ENCODE measurements around the gene MAN1C1. TPM values are rescaled to one million over a fixed set of nuclear protein-coding genes. Genes with fewer than 3 reads are reported as not detected.
A peak's percentile ranks its signal among the peaks of the same experiment; 100 is the strongest.
"Not testable (repeated sequence)": the region's sequence is repeated elsewhere in the genome, so short reads cannot be mapped to it uniquely, and the experiment has no call there.

MAN1C1 gene
- total RNA-seq, 2 experiments from 2014 or later, result 28.9 to 31.1 TPM

DNA sequence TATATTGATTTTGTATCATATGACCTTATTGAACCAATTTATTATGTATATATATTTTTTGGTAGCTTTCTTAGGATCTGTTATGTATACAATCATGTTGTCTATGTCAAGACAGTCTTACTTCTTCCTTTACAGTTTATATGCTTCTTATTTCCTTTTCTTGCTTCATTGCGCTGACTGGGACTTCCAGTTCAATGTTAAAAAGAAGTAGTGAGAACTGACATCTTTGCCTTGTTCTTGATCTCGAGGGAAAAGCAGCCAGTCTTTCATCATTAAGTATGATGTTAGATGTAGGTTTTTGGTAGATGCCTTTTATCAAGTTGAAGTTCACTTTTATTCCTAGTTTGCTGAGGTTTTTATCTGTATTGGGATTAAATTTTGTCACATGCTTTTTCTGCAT is 17.5 kb downstream of the MAN1C1 start:
- no peak for DNase-seq
- ChIA-PET CTCF (interaction anchor here (1.3 kb wide), 1 partner anchor 25 kb away, joined by 3 read pairs; no protein-coding TSS in a partner anchor), POLR2A (no interaction called here)
- H3K27me3 Mint-ChIP-seq, result peaks cover 4% of the 10 kb centered on the region
- peak overlapping the region; percentile 32 for H3K27ac Mint-ChIP-seq
- H3K4me1 Mint-ChIP-seq, result peaks cover 70% of the 10 kb centered on the region
- peak overlapping the region; percentile 3 for H3K4me3 Mint-ChIP-seq
- peaks cover 69% of the 10 kb centered on the region for H3K36me3 Mint-ChIP-seq (ENCODE audit: low read depth)
- peaks cover 34% of the 10 kb centered on the region for H3K9me3 Mint-ChIP-seq

DNA sequence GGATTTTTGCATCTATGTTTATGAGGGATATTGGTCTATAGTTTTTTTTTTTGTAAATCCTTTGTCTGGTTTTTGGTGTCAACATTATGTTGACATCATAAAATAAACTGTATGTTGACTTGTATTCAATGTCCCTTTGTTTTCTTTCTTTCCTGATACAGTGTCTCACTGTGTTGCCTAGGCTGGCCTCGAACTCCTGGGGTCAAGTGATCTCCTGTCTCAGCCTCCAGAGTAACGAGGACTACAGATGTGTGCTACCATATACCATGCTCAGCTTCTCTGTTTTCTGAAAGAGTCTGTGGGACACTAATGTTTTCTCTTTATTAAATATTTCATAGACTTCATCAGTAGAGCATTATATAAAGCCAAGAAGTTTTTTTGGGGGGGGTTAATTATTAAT is 18.3 kb downstream of the MAN1C1 start:
- Mint-ChIP-seq H3K4me1 (peaks cover 70% of the 10 kb centered on the region), H3K9me3 (peaks cover 36% of the 10 kb centered on the region), H3K27ac (no peak overlapping the region), H3K36me3 (ENCODE audit: low read depth) (peaks cover 65% of the 10 kb centered on the region), H3K27me3 (peaks cover 8% of the 10 kb centered on the region), H3K4me3 (no peak overlapping the region)
- CTCF ChIA-PET, result no interaction called here
- DNase-seq, result no peak
- POLR2A ChIA-PET, result no interaction called here

DNA sequence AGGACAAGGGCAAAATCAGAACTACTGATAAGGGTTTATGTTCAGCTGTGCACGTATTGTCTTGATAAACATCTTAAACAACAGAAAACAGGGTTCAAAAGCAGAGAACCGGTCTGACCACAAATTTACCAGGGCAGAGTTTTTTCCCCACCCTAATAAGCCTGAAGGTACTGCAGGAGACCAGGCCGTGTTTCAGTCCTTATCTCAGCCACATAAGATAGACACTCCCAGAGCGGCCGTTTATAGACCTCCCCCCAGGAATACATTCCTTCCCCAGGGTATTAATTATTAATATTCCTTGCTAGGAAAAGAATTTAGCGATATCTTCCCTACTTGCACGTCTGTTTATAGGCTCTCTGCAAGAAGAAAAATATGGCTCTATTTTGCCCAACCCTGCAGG is 19.6 kb downstream of the MAN1C1 start:
- Mint-ChIP-seq H3K9me3 (peaks cover 36% of the 10 kb centered on the region), H3K36me3 (ENCODE audit: low read depth) (peaks cover 72% of the 10 kb centered on the region), H3K4me1 (peaks cover 69% of the 10 kb centered on the region), H3K27me3 (peaks cover 19% of the 10 kb centered on the region)
- H3K4me3 Mint-ChIP-seq, CTCF ChIA-PET, H3K27ac Mint-ChIP-seq, DNase-seq, POLR2A ChIA-PET: not testable (repeated sequence)

DNA sequence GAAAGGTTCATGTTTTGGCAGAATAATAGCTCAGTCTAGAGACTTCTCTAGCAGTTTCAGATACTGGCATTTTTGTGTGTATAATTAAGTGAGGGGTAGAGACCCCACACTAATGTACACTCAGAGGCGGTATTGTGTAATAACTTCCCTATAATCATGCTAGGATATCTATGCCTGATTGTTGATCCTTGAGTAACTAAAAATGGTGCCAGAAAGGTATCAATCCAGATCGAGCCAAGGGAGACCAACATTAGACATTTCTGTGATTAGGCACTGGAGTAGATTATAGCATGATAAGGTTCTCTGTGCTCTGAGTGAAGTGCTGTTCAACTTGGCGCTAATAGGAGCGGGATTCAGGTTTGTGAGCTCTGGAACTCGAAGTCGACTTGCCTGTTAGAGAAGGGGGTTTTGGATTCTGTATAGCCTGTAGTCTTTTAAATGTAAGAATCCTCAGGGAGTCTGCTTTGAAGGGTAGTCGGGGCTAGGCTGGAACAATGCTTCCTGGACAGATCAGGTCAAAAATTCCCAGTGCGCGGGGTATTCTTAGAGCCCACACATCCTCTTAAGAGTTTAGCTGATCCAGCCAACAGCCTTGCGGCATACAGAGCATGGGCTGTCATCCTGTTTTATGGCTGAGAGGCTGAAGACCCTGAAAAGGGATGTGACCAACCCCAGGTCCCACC is 24.2 kb downstream of the MAN1C1 start:
- H3K9me3 Mint-ChIP-seq, result peaks cover 28% of the 10 kb centered on the region
- H3K27ac Mint-ChIP-seq, result peak overlapping the region; percentile 88
- DNase-seq, result no peak
- CTCF ChIA-PET, result interaction anchor here (1.3 kb wide), 1 partner anchor 18 kb away, joined by 3 read pairs; no protein-coding TSS in a partner anchor
- H3K4me3 Mint-ChIP-seq, result no peak overlapping the region
- POLR2A ChIA-PET, result no interaction called here
- peaks cover 43% of the 10 kb centered on the region for H3K27me3 Mint-ChIP-seq
- H3K36me3 Mint-ChIP-seq (ENCODE audit: low read depth), result peaks cover 67% of the 10 kb centered on the region
- H3K4me1 Mint-ChIP-seq, result peaks cover 70% of the 10 kb centered on the region

DNA sequence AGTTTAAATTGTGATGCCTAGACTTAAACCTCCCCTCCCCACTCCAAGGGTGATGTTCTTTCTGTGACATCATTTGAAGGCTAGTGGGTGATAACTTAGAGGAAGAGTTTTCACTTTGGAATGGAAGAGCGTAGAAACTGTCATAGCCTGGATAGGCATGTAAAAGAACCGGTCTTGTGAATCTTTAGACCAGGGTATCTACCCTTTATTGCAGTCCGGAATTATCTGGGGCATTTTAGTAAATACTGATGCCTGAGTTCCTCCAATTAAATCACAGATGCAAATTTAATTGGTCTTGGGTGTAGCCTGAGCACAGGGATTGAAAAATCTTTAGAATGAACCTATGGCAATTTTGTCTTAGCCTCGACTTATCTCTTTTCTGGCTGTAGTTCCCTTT is 24.7 kb downstream of the MAN1C1 start:
- Mint-ChIP-seq H3K4me1 (peaks cover 66% of the 10 kb centered on the region), H3K9me3 (peaks cover 23% of the 10 kb centered on the region), H3K27me3 (peaks cover 43% of the 10 kb centered on the region), H3K36me3 (ENCODE audit: low read depth) (peaks cover 63% of the 10 kb centered on the region), H3K4me3 (peak overlapping the region; percentile 55), H3K27ac (peak overlapping the region; percentile 88)
- ChIA-PET CTCF (interaction anchor here (1.0 to 2.1 kb wide), 6 partner anchors 9 to 22 kb away, joined by 3 to 8 read pairs (median 4); no protein-coding TSS in a partner anchor), POLR2A (no interaction called here)
- DNase-seq, result no peak

DNA sequence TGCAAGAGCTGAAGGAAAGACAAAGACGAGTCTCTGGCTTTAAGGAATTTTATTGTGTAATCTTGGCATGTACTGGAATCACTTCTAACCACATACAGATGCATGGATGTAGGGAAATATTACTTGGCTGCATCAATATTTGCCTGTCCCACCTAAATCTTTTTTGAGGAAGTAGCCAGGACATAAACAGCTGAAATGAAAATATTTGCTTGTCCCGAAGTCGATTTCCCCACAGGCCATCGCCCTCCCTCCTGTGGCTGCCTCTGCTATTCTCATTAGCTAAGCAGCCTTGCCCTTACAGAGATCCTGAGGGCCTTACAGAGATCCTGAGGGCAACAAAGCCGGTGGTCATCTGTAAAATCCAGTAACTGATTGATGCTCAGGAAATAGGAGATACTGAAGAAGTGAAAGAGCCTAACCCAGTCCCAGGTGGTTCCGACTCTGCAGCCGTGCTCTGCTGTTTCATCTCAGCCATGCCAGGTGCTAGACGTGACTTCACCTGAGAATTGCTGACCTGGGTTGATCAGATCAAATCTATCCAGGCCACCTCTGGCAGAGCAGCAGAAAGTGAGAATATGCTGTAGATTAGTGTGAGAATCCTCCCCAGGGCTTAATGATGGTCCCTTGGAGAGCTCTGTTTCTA is 25.5 kb downstream of the MAN1C1 start:
- ChIA-PET CTCF (interaction anchor here (0.7 to 2.1 kb wide), 9 partner anchors 10 to 25 kb away, joined by 3 to 8 read pairs (median 3); no protein-coding TSS in a partner anchor), POLR2A (interaction anchor here (0.6 to 1.6 kb wide), 3 partner anchors 10 to 34 kb away, joined by 3 to 6 read pairs (median 4); no protein-coding TSS in a partner anchor)
- peaks cover 20% of the 10 kb centered on the region for H3K9me3 Mint-ChIP-seq
- DNase-seq, result peak; percentile 29
- H3K36me3 Mint-ChIP-seq (ENCODE audit: low read depth), result peaks cover 63% of the 10 kb centered on the region
- H3K4me3 Mint-ChIP-seq, result peak overlapping the region; percentile 55
- peaks cover 72% of the 10 kb centered on the region for H3K4me1 Mint-ChIP-seq
- peak overlapping the region; percentile 88 for H3K27ac Mint-ChIP-seq
- H3K27me3 Mint-ChIP-seq, result peaks cover 48% of the 10 kb centered on the region

DNA sequence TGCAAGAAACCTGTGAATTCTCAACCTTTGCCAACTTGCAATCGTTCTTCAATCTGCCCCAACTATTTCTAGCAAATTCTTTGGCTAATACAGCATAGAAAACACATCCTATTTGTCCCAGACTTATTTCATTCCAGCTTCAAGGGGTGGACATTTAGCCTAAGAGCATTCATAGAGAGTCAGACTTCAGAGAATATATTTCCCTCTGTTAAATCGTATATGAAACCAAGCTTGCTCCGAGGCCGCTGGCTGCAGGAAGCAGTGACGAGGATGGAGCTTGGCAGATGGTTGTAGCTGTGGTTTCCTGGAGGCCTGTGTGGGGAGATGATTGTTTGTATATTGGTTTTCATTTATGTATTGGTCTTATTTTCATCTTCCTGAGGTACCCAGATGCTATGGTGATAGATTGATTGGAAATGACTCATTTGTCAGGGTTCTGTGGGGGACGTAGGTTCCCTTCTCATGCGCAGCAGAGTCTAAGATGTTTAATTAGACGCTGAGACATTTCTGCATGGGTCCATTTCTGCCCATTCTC is 26.1 kb downstream of the MAN1C1 start:
- Mint-ChIP-seq H3K9me3 (peaks cover 17% of the 10 kb centered on the region), H3K4me1 (peaks cover 75% of the 10 kb centered on the region), H3K36me3 (ENCODE audit: low read depth) (peaks cover 62% of the 10 kb centered on the region), H3K4me3 (peak overlapping the region; percentile 55), H3K27ac (peak overlapping the region; percentile 88), H3K27me3 (peaks cover 50% of the 10 kb centered on the region)
- DNase-seq, result peak; percentile 88
- ChIA-PET CTCF (interaction anchor here (0.7 to 2.1 kb wide), 9 partner anchors 10 to 24 kb away, joined by 3 to 8 read pairs (median 3); no protein-coding TSS in a partner anchor), POLR2A (interaction anchor here (0.6 to 1.6 kb wide), 3 partner anchors 11 to 33 kb away, joined by 3 to 6 read pairs (median 4); no protein-coding TSS in a partner anchor)

DNA sequence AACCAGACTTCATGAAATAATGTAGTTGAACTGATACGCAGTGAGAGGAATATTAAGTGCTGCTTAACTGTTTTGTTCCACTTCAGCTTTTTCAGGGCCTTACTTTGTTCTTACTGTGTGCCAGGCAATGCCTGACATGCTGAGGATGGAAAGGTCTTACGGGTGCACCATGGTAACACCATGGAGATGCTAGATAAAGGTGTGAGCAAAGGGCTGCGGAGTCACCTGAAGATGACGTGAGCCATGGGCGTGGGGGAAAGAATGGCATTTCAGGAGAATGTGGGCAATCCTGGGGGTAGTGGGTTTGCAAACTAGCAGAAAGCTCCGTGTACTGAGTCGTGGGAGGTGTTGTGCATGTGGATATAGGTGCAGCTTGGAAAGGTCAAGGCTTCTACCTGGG is 27.3 kb downstream of the MAN1C1 start:
- DNase-seq, result no peak
- H3K4me1 Mint-ChIP-seq, result peaks cover 78% of the 10 kb centered on the region
- H3K27ac Mint-ChIP-seq, result peak overlapping the region; percentile 6
- H3K4me3 Mint-ChIP-seq, result no peak overlapping the region
- H3K36me3 Mint-ChIP-seq (ENCODE audit: low read depth), result peaks cover 60% of the 10 kb centered on the region
- ChIA-PET CTCF (interaction anchor here (1.0 to 1.3 kb wide), 2 partner anchors 11 to 32 kb away, joined by 3 read pairs; no protein-coding TSS in a partner anchor), POLR2A (no interaction called here)
- peaks cover 5% of the 10 kb centered on the region for H3K9me3 Mint-ChIP-seq
- H3K27me3 Mint-ChIP-seq, result peaks cover 47% of the 10 kb centered on the region

DNA sequence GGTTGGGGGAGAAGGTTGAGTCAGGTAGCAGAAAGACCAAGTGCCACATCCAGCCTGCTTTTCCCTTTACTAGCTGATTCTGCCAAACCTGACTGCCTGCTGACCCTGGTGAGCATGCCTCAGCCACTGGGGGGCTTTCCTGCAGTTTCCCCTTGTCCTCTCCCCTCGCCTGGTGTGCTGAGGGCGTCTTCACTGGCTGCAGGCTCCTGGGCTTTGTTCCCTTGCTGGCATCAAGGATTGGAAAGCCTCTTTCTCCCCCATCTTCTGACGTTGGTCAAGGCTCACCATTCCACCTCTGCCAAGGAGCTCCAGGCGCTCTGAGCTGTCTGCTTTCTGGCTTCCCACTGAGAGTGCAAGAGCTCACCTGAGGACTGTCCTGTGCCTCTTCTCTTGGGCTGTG is 28.4 kb downstream of the MAN1C1 start:
- no peaks in the 10 kb centered on the region for H3K9me3 Mint-ChIP-seq
- ChIA-PET POLR2A (no interaction called here), CTCF (interaction anchor here (1.6 kb wide), 1 partner anchor 24 kb away, joined by 4 read pairs; no protein-coding TSS in a partner anchor)
- no peak overlapping the region for H3K4me3 Mint-ChIP-seq
- DNase-seq, result no peak
- peaks cover 56% of the 10 kb centered on the region for H3K36me3 Mint-ChIP-seq (ENCODE audit: low read depth)
- H3K4me1 Mint-ChIP-seq, result peaks cover 70% of the 10 kb centered on the region
- no peak overlapping the region for H3K27ac Mint-ChIP-seq
- peaks cover 43% of the 10 kb centered on the region for H3K27me3 Mint-ChIP-seq

DNA sequence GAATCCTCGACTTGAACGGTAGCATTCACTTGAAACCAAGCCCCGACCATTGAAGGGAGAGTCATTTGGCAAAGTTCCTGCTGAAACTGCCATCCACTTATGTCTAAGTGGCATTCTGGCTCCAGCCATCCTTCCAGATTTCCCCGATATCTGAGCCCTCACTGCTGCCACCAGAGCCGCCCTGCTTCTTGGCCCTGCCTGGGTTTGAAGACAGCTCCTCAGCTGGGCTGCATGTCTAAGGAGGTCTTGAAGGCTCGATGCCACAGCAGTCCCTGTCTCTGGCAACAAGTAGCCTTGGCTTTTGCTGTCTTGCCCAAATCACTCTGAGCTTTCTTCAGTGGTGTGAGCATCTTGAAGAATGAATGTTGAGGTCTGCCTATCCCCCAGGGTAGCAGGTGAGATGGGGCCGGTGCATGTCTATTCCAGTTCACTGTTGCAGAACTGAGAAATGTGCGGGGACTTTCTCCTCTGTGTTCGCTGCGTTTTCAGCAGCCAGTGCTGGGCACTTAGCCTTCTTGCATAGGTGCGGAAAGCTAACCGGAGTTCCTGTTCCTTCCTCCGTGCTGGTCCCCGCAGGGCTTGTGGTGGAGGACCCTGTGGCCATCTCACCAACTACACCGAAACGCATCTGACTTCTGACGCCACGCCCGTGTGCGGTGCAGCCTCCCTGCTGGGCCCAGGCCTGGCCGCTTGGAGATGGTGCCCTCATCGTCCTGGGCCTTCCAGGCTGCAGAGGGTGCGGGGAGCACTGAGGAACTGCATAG is 29.2 kb downstream of the MAN1C1 start:
- peaks cover 62% of the 10 kb centered on the region for H3K4me1 Mint-ChIP-seq
- no peaks in the 10 kb centered on the region for H3K9me3 Mint-ChIP-seq
- H3K4me3 Mint-ChIP-seq, result no peak overlapping the region
- no peak for DNase-seq
- CTCF ChIA-PET, result interaction anchor here (1.2 to 1.6 kb wide), 2 partner anchors 14 to 23 kb away, joined by 4 read pairs; no protein-coding TSS in a partner anchor
- peaks cover 41% of the 10 kb centered on the region for H3K27me3 Mint-ChIP-seq
- no peak overlapping the region for H3K27ac Mint-ChIP-seq
- peaks cover 50% of the 10 kb centered on the region for H3K36me3 Mint-ChIP-seq (ENCODE audit: low read depth)
- POLR2A ChIA-PET, result no interaction called here

DNA sequence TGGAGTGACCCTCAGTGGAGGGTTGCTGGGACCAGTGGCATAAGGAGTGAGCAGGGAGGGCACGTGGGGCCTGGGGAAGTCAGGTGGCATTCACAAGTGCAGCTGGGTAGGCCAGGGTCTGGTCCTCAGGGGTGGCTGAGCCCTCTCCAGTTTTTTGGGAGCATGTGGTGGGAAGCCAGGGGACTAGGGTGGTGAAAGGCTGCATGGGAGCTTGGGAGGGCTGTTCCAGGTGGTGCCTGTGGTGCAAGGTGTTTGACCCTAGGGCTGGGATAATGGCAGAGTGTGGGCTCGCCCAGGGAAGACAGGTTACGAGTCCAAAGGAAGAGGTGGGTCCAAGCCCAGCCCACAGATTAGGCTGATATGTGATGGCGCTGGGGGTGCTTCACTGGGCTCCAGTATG is 30.5 kb downstream of the MAN1C1 start:
- Mint-ChIP-seq H3K4me1 (peaks cover 50% of the 10 kb centered on the region), H3K27me3 (peaks cover 31% of the 10 kb centered on the region), H3K36me3 (ENCODE audit: low read depth) (peaks cover 37% of the 10 kb centered on the region), H3K27ac (no peak overlapping the region), H3K9me3 (no peaks in the 10 kb centered on the region), H3K4me3 (no peak overlapping the region)
- DNase-seq, result no peak
- CTCF ChIA-PET, result no interaction called here
- POLR2A ChIA-PET, result no interaction called here

DNA sequence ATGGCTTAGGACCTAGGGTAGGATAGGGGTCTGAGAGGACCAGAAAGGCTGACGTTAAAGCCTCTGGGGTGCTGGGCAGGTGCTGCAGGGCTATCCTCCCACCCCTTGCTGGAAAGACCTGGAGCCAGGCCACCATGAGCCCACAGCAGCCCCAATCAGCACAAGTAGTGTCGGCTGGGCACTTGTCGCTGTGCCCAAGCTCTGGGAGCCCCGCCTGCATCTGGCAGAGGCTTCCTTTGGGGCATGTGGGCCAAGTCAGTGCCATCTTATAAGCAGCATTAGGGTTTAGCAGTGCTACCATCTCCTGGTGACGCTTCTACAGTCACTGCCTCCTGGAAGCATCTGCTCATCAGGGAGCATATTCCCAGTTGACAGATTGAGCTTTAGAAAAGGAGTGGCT is 31.3 kb downstream of the MAN1C1 start:
- Mint-ChIP-seq H3K27me3 (peaks cover 31% of the 10 kb centered on the region), H3K4me1 (peaks cover 43% of the 10 kb centered on the region), H3K36me3 (ENCODE audit: low read depth) (peaks cover 37% of the 10 kb centered on the region), H3K27ac (no peak overlapping the region), H3K4me3 (no peak overlapping the region), H3K9me3 (no peaks in the 10 kb centered on the region)
- CTCF ChIA-PET, result no interaction called here
- POLR2A ChIA-PET, result no interaction called here
- DNase-seq, result no peak

All from activated CD4-positive, alpha-beta T cell treated with anti-CD3 and anti-CD28 coated beads, Interleukin-2, amount 10 ng/mL, durations not matched to agents 7 days and 5 days (primary cell).